OCI-LY1 (cell line): ENCODE measurements around the gene SERGEF.

Source experiments
- CTCF ChIP-seq: fragments of 200-600 bp; sonication (generic), shearing (Covaris generic); IDR thresholded peaks from 2 replicates; pipeline ENCODE4 v1.5.1; 2017; ENCODE audit warnings: mild to moderate bottlenecking, antibody characterized with exemption, low read length, moderate library complexity, mixed read lengths
- EZH2 ChIP-seq: fragments of 200-600 bp; sonication (generic), shearing (Covaris generic); IDR thresholded peaks from 2 replicates; pipeline ENCODE4 v1.8.0; 2017; ENCODE audit warnings: borderline replicate concordance, mixed run types, mild to moderate bottlenecking, antibody characterized with exemption, low read length, moderate library complexity, mixed read lengths

- TF ChIP-seq CTCF (no peak), EZH2 (no peak)
Measured at GRCh38 chr11:18036456-18036855, 23.6 kb upstream of the SERGEF start.
